ENCODE measurements around the gene SERPINA5.

SERPINA5 gene

DNA sequence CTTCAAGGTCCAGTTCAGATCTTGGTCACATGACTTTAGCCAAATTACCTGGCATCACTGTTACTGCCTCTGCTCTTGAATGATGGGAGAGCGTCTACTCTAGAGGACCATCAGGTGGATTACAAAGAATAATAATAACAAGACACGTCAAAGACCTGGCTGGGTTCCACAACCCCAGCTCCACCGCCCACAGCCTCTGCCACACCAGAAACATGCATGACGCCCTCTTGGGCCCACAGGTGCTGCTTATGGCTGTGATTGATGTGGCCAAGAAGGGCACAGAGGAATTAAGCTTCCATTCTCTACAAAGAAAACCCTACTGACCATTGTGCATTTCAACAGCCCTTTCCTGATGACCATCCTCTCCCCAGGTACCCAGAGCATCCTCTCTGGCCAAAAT, 49.2 kb downstream of the SERPINA5 start:
- no peak for DNase-seq (ENCODE audit: low spot score)
- in situ Hi-C loops (cut with MboI; ENCODE audit: low pct_unique_long_range_greater_than_20kb, low sequenced_read_pairs, unreplicated experiment) = no loop called here
- TF ChIP-seq, protein P1, sequence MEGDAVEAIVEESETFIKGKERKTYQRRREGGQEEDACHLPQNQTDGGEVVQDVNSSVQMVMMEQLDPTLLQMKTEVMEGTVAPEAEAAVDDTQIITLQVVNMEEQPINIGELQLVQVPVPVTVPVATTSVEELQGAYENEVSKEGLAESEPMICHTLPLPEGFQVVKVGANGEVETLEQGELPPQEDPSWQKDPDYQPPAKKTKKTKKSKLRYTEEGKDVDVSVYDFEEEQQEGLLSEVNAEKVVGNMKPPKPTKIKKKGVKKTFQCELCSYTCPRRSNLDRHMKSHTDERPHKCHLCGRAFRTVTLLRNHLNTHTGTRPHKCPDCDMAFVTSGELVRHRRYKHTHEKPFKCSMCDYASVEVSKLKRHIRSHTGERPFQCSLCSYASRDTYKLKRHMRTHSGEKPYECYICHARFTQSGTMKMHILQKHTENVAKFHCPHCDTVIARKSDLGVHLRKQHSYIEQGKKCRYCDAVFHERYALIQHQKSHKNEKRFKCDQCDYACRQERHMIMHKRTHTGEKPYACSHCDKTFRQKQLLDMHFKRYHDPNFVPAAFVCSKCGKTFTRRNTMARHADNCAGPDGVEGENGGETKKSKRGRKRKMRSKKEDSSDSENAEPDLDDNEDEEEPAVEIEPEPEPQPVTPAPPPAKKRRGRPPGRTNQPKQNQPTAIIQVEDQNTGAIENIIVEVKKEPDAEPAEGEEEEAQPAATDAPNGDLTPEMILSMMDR (IDR thresholded peaks at IDR 0.05; ENCODE audit: extremely low read depth, insufficient read depth, missing control alignments) = no peak

DNA sequence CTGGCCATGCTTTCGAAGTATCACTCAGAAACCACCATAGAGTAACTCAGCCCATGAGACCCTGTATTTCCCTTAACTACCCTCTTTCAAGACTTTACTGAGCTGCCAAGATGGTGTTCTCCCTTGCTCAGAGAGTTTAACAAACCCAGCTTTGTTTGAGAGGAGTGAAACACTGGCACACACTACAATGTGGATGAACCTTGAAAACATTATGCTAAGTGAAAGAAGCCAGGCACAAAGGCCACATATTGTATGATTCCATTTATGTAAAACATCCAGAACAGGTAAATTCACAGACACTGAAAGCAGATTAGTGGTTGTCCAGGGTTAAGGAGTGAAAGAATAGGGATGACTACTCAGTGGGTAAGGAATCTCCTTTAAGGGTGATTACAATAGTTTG, 49.8 kb downstream of the SERPINA5 start:
- TF ChIP-seq, protein P1 (IDR thresholded peaks at IDR 0.05; ENCODE audit: extremely low read depth, insufficient read depth, missing control alignments) = no peak
- DNase-seq (ENCODE audit: low spot score) = no peak
- in situ Hi-C loops (cut with MboI; ENCODE audit: low pct_unique_long_range_greater_than_20kb, low sequenced_read_pairs, unreplicated experiment) = no loop called here

DNA sequence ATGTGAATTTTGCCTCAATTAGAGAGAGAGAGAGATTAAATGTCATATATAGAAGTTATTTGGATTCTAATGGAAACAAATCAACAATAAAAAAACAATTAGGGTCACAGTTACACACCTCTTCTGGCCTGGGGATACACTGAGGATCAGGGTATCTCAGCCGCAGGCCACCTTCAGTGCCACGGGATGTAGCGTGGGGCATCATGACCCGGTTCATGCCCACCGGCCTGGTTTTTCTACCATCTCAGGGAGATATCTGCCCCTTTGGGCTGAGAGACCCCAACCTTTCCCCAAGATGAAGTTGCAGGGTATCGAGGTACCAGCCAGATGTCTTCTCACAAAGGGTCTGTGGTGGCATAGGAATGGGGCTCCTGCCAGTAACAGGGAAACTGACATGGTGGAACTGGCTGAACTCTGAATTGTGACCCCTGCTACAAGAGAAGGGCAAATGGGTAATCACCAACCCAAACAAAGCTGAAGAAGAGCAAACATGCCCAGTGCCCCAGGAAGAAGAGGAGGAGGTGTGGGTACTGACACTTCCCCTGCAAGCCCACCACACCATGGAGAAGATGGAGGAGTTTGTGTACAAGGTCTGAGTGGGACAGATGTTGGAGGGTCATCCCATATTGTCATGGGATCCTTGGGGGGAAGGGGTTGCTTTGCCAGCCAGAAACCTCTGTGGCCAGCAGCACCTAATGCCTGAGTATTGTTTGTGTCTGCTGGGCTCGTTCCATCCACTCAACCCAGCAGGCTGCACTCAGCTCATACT, 50.5 kb downstream of the SERPINA5 start:
- TF ChIP-seq, protein P1 (IDR thresholded peaks at IDR 0.05; ENCODE audit: extremely low read depth, insufficient read depth, missing control alignments) = no peak
- in situ Hi-C loops (cut with MboI; ENCODE audit: low pct_unique_long_range_greater_than_20kb, low sequenced_read_pairs, unreplicated experiment) = no loop called here
- DNase-seq (ENCODE audit: low spot score) = no peak

DNA sequence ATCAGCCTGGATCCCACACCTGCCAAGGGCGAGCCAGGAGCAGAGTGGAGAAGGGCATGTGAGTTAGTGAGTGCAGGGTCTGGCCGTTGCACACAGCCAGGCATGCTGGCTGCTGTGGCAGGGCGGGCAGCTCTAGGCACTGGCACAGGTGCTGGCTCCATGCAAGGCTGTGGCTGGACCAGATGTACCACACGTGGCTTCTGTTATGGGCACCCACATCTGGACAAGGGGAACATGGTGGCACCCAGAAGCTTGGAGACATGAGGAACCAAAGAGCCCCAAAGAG, 51.0 kb downstream of the SERPINA5 start:
- in situ Hi-C loops (cut with MboI; ENCODE audit: low pct_unique_long_range_greater_than_20kb, low sequenced_read_pairs, unreplicated experiment) = no loop called here

DNA sequence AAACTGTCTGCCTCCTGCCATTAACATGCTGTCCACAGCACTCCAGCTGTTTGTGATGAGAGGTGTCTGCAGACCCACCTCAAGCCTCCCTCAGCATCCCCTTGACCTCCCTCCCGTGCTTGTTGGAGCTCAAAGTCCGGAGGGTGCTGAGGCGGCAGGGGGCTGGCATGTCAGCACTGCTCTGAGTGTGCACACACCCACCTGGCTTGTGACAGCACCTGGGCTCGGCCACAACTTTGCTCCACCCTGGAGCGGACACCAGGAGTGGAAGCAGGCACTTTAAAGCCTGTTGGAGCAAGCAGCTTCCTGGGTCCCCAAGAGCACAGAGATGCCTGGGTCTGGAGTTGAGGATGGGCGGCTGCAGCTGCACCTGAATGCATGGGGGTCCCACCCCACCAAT, 51.9 kb downstream of the SERPINA5 start:
- in situ Hi-C loops (cut with MboI; ENCODE audit: low pct_unique_long_range_greater_than_20kb, low sequenced_read_pairs, unreplicated experiment) = no loop called here
- DNase-seq (ENCODE audit: low spot score) = no peak
- TF ChIP-seq, protein P1 (IDR thresholded peaks at IDR 0.05; ENCODE audit: extremely low read depth, insufficient read depth, missing control alignments) = no peak

More for the DNA sequence above, 51.0 kb downstream of the SERPINA5 start:
- TF ChIP-seq, protein P1 (IDR thresholded peaks at IDR 0.05; ENCODE audit: extremely low read depth, insufficient read depth, missing control alignments) = no peak
- no peak for DNase-seq (ENCODE audit: low spot score)

DNA sequence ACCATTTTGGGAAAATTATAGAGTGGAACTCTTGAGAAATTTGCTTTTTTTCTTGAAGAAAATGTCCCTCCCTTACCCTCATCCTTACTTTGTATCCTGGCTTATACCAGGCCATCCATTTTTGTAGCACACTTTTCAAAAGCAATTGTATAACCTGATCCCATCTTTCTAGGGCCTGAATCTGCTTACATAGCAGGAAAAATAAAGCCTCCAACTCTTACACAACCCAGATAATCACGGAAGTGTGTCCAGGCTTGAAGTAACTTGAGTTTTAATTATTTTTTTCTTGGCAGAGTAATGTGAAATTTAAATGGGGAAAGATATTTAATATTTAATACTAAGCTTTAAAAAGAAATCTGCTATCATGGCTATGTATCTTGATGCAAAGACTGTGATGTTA, 53.9 kb downstream of the SERPINA5 start:
- TF ChIP-seq, protein P1 (IDR thresholded peaks at IDR 0.05; ENCODE audit: extremely low read depth, insufficient read depth, missing control alignments) = no peak
- in situ Hi-C loops (cut with MboI; ENCODE audit: low pct_unique_long_range_greater_than_20kb, low sequenced_read_pairs, unreplicated experiment) = no loop called here
- DNase-seq (ENCODE audit: low spot score) = no peak

Data from GM13977 (cell line).